Dendritic cell treated with granulocyte-macrophage colony-stimulating factor and Interleukin-4, amounts not matched to agents 40 ng/mL and 50 ng/mL, for 4 days (primary cell): ENCODE results near the gene MGAT1.
"Not testable (repeated sequence)": the region's sequence is repeated elsewhere in the genome, so short reads cannot be mapped to it uniquely, and the experiment has no call there.

Experiments
- H3K27ac Mint-ChIP-seq: one replicate; pipeline ENCODE4 v1.8.0; 2022; ENCODE audit warnings: mild to moderate bottlenecking, mixed read lengths
- H3K27me3 Mint-ChIP-seq: one replicate; pipeline ENCODE4 v1.8.0; 2022; ENCODE audit warnings: mild to moderate bottlenecking, mixed read lengths
- H3K36me3 Mint-ChIP-seq: one replicate; pipeline ENCODE4 v1.8.0; 2022; ENCODE audit warnings: low read depth, mixed read lengths
- H3K4me1 Mint-ChIP-seq: one replicate; pipeline ENCODE4 v1.8.0; 2022; ENCODE audit warnings: low read depth, mixed read lengths
- H3K4me3 Mint-ChIP-seq: one replicate; pipeline ENCODE4 v1.8.0; 2022; ENCODE audit warnings: mild to moderate bottlenecking, moderate library complexity, mixed read lengths
- H3K9me3 Mint-ChIP-seq: one replicate; pipeline ENCODE4 v1.8.0; 2022; ENCODE audit warnings: mixed read lengths
- intact Hi-C: fragments of 100-400 bp; cut with micrococcal nuclease; formaldehyde crosslinking; loops from one replicate; pipeline ENCODE4 v1.15.0; 2022

Gene MGAT1

GRCh38 chr5:180791611-180792213 lies 10.9 kb downstream of the MGAT1 start:
- H3K4me3 Mint-ChIP-seq, result no peak overlapping the region
- H3K4me1 Mint-ChIP-seq, result peaks cover 87% of the 10 kb centered on the region
- H3K36me3 Mint-ChIP-seq, result peaks cover 100% of the 10 kb centered on the region
- intact Hi-C loops, result no loop called here
- no peaks in the 10 kb centered on the region for H3K9me3 Mint-ChIP-seq
- no peak overlapping the region for H3K27ac Mint-ChIP-seq
- H3K27me3 Mint-ChIP-seq, result no peaks in the 10 kb centered on the region

GRCh38 chr5:180790524-180790923 lies 12.1 kb downstream of the MGAT1 start:
- H3K27ac Mint-ChIP-seq, result peak overlapping the region; percentile 30
- no peaks in the 10 kb centered on the region for H3K27me3 Mint-ChIP-seq
- peaks cover 100% of the 10 kb centered on the region for H3K36me3 Mint-ChIP-seq
- H3K4me1 Mint-ChIP-seq, result peaks cover 87% of the 10 kb centered on the region
- no peaks in the 10 kb centered on the region for H3K9me3 Mint-ChIP-seq
- intact Hi-C loops, result no loop called here
- peak overlapping the region; percentile 45 for H3K4me3 Mint-ChIP-seq

- Mint-ChIP-seq H3K27me3 (no peaks in the 10 kb centered on the region), H3K4me1 (peaks cover 86% of the 10 kb centered on the region), H3K36me3 (peaks cover 100% of the 10 kb centered on the region), H3K27ac (peak overlapping the region; percentile 30), H3K4me3 (peak overlapping the region; percentile 45), H3K9me3 (no peaks in the 10 kb centered on the region)
- intact Hi-C loops, result no loop called here
These were observed 12.6 kb downstream of the MGAT1 start for GRCh38 chr5:180790020-180790419.

- H3K27ac Mint-ChIP-seq, H3K4me3 Mint-ChIP-seq, H3K9me3 Mint-ChIP-seq, H3K27me3 Mint-ChIP-seq: not testable (repeated sequence)
- Mint-ChIP-seq H3K36me3 (peaks cover 93% of the 10 kb centered on the region), H3K4me1 (peaks cover 82% of the 10 kb centered on the region)
- intact Hi-C loops, result loop anchor here (5.0 to 10.0 kb wide), 2 partner anchors 78 to 366 kb away; no protein-coding TSS in a partner anchor
These were observed 13.8 kb downstream of the MGAT1 start for GRCh38 chr5:180788651-180789410.

GRCh38 chr5:180787711-180788431 lies 14.7 kb downstream of the MGAT1 start:
- Mint-ChIP-seq H3K4me1 (peaks cover 82% of the 10 kb centered on the region), H3K4me3 (no peak overlapping the region), H3K27me3 (no peaks in the 10 kb centered on the region), H3K9me3 (no peaks in the 10 kb centered on the region), H3K36me3 (peaks cover 93% of the 10 kb centered on the region), H3K27ac (no peak overlapping the region)
- intact Hi-C loops, result loop anchor here (5.0 to 10.0 kb wide), 2 partner anchors 79 to 367 kb away; no protein-coding TSS in a partner anchor

GRCh38 chr5:180786531-180787398 lies 15.8 kb downstream of the MGAT1 start:
- no peaks in the 10 kb centered on the region for H3K9me3 Mint-ChIP-seq
- H3K4me1 Mint-ChIP-seq, result peaks cover 82% of the 10 kb centered on the region
- H3K27ac Mint-ChIP-seq, result peak overlapping the region; percentile 66
- peaks cover 92% of the 10 kb centered on the region for H3K36me3 Mint-ChIP-seq
- H3K4me3 Mint-ChIP-seq, result no peak overlapping the region
- intact Hi-C loops, result loop anchor here (5.0 to 10.0 kb wide), 2 partner anchors 81 to 368 kb away; no protein-coding TSS in a partner anchor
- no peaks in the 10 kb centered on the region for H3K27me3 Mint-ChIP-seq

- Mint-ChIP-seq H3K4me3 (no peak overlapping the region), H3K27ac (peak overlapping the region; percentile 66), H3K27me3 (no peaks in the 10 kb centered on the region), H3K9me3 (no peaks in the 10 kb centered on the region), H3K4me1 (peaks cover 76% of the 10 kb centered on the region), H3K36me3 (peaks cover 92% of the 10 kb centered on the region)
- intact Hi-C loops, result loop anchor here (5.0 to 10.0 kb wide), 2 partner anchors 81 to 369 kb away; no protein-coding TSS in a partner anchor
These were observed 16.8 kb downstream of the MGAT1 start for GRCh38 chr5:180785794-180786221.

- intact Hi-C loops, result loop anchor here (5.0 to 10.0 kb wide), 2 partner anchors 82 to 370 kb away; no protein-coding TSS in a partner anchor
- Mint-ChIP-seq H3K36me3 (peaks cover 92% of the 10 kb centered on the region), H3K9me3 (no peaks in the 10 kb centered on the region), H3K27ac (no peak overlapping the region), H3K27me3 (no peaks in the 10 kb centered on the region), H3K4me3 (no peak overlapping the region), H3K4me1 (peaks cover 71% of the 10 kb centered on the region)
These were observed 17.4 kb downstream of the MGAT1 start for GRCh38 chr5:180785121-180785781.

GRCh38 chr5:180784497-180785097 lies 18.0 kb downstream of the MGAT1 start:
- H3K4me3 Mint-ChIP-seq, result no peak overlapping the region
- no peaks in the 10 kb centered on the region for H3K27me3 Mint-ChIP-seq
- H3K36me3 Mint-ChIP-seq, result peaks cover 89% of the 10 kb centered on the region
- H3K4me1 Mint-ChIP-seq, result peaks cover 67% of the 10 kb centered on the region
- H3K9me3 Mint-ChIP-seq, result no peaks in the 10 kb centered on the region
- no peak overlapping the region for H3K27ac Mint-ChIP-seq
- intact Hi-C loops, result loop anchor here (5.0 to 10.0 kb wide), 2 partner anchors 83 to 370 kb away; no protein-coding TSS in a partner anchor

GRCh38 chr5:180783340-180784052 lies 19.1 kb downstream of the MGAT1 start:
- H3K27me3 Mint-ChIP-seq, result no peaks in the 10 kb centered on the region
- intact Hi-C loops, result loop anchor here (10.0 kb wide), 1 partner anchor 371 kb away; no protein-coding TSS in a partner anchor
- no peak overlapping the region for H3K27ac Mint-ChIP-seq
- H3K4me1 Mint-ChIP-seq, result peaks cover 62% of the 10 kb centered on the region
- peaks cover 78% of the 10 kb centered on the region for H3K36me3 Mint-ChIP-seq
- H3K4me3 Mint-ChIP-seq, result no peak overlapping the region
- no peaks in the 10 kb centered on the region for H3K9me3 Mint-ChIP-seq

- intact Hi-C loops, result loop anchor here (10.0 kb wide), 1 partner anchor 372 kb away; no protein-coding TSS in a partner anchor
- Mint-ChIP-seq H3K27me3 (no peaks in the 10 kb centered on the region), H3K36me3 (peaks cover 70% of the 10 kb centered on the region), H3K9me3 (no peaks in the 10 kb centered on the region), H3K4me1 (peaks cover 54% of the 10 kb centered on the region), H3K27ac (no peak overlapping the region), H3K4me3 (no peak overlapping the region)
These were observed 19.9 kb downstream of the MGAT1 start for GRCh38 chr5:180782748-180783147.

GRCh38 chr5:180781900-180782326 lies 20.7 kb downstream of the MGAT1 start:
- not testable (repeated sequence) for H3K9me3 Mint-ChIP-seq, H3K4me3 Mint-ChIP-seq, H3K27ac Mint-ChIP-seq, H3K27me3 Mint-ChIP-seq
- H3K36me3 Mint-ChIP-seq, result peaks cover 62% of the 10 kb centered on the region
- intact Hi-C loops, result loop anchor here (10.0 kb wide), 1 partner anchor 373 kb away; no protein-coding TSS in a partner anchor
- H3K4me1 Mint-ChIP-seq, result peaks cover 46% of the 10 kb centered on the region
